Frontal cortex (tissue), 4 donors: ENCODE data around the gene RPS6KA4. TPM values are rescaled to one million over a fixed set of nuclear protein-coding genes. Genes with fewer than 3 reads are reported as not detected.
A peak's percentile ranks its signal among the peaks of the same experiment; 100 is the strongest.
"Not testable (repeated sequence)": the region's sequence is repeated elsewhere in the genome, so short reads cannot be mapped to it uniquely, and the experiment has no call there.

ENCODE experiments used
- DNase-seq, 2 donors: peaks; one replicate each; pipeline ENCODE4 v3.0.0; 2012; ENCODE audit warnings: low spot score in 2 of 2
- FAIRE-seq: peaks from 2 replicates; lab custom pipeline; 2012; peaks lifted over from hg19 to GRCh38; lab: Jason Lieb, UNC
- total RNA-seq: library from RNA; depleted of rRNA; stranded (reverse); fragments of >200 nt; gene quantifications from one replicate; pipeline ENCODE4 v1.2.3, GENCODE V29; 2014
- donor health status: control.
- donor health status: control.
- donor health status: control.

The RPS6KA4 gene
- 9.4 TPM for total RNA-seq

GRCh38 chr11:64358907-64359711 lies at the start of gene RPS6KA4:
TSS of gene RPS6KA4 (plus strand) at chr11:64359162. CDS start at chr11:64359236, 74 bp downstream.
- FAIRE-seq (no peak), DNase-seq (peak; percentile 93 to 94)

DNA sequence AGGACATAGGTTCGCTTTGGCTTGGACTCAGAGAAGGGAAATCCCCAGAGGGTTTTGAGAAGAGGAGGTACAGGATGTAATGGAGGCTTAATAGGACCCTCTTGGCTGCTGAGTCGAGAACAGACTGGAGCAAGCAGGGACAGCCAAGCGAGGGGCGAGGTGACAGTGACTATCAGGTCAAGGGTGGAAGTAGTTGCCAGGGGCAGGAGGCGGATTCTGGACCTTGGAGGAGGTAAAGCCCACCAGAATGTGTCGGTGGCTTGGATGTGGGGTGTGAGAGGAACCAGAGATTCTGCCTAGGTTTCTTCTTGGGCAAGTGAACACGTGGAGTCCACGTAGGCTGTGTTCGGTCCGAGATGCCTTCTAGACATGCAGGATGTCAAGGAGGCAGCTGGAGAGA lies 46.0 kb upstream of the RPS6KA4 start:
- DNase-seq (no peak), FAIRE-seq (no peak)

DNA sequence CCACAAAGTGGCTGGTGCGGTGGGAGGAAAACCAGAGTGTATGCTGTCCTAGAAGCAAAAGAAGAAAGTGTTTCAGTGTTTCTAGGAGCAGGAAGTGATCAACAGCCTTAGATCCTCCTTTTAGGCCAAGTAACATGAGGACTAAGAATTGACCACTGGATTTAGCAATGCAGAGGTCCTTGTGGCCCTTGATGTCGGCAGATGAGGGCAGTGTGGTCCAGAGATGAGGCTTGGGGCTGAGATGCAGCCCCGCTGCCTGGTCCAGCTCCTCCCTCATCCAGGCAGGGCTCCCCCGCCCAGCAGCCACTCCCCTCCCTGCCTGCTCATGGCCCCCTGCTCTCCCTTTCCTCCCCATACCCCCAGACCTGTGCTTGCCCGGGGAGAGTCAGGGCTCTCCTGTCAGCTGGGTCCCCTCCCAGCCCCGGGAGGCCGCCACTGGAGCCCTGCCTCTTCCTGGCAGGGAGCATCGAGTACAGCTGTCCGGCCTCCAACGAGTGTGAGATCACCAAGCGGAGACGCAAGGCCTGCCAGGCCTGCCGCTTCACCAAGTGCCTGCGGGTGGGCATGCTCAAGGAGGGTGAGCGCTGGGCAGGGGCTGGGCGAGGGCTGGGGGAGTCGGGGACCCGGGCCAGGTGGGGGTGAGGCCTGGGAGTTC lies 45.3 kb upstream of the RPS6KA4 start:
- no peak for DNase-seq
- FAIRE-seq: no peak

GRCh38 chr11:64314146-64314804 lies 44.7 kb upstream of the RPS6KA4 start:
- no peak for FAIRE-seq
- no peak for DNase-seq

DNA sequence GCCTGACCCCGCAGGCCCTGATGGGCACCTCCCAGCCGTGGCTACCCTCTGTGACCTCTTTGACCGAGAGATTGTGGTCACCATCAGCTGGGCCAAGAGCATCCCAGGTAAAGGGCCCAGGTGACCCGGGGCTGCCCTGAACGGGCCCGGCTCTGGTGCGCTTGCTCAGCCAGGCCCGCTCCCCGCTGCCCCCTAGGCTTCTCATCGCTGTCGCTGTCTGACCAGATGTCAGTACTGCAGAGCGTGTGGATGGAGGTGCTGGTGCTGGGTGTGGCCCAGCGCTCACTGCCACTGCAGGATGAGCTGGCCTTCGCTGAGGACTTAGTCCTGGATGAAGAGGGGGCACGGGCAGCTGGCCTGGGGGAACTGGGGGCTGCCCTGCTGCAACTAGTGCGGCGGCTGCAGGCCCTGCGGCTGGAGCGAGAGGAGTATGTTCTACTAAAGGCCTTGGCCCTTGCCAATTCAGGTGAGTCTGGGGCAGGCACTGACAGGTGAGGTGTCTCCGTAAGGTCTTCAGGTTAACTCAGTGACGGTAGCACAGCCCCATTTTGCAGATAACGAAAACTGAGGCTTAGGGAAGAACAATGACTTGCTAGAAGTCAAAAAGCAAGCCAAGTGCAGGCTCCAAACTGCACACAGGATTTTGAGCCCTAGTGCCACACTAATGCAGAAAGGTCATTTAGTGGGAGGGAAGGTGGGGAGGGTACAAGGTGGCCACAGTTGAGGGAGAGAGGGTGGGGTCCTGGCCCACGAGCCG lies 44.0 kb upstream of the RPS6KA4 start:
- FAIRE-seq: no peak
- DNase-seq: no peak

DNA sequence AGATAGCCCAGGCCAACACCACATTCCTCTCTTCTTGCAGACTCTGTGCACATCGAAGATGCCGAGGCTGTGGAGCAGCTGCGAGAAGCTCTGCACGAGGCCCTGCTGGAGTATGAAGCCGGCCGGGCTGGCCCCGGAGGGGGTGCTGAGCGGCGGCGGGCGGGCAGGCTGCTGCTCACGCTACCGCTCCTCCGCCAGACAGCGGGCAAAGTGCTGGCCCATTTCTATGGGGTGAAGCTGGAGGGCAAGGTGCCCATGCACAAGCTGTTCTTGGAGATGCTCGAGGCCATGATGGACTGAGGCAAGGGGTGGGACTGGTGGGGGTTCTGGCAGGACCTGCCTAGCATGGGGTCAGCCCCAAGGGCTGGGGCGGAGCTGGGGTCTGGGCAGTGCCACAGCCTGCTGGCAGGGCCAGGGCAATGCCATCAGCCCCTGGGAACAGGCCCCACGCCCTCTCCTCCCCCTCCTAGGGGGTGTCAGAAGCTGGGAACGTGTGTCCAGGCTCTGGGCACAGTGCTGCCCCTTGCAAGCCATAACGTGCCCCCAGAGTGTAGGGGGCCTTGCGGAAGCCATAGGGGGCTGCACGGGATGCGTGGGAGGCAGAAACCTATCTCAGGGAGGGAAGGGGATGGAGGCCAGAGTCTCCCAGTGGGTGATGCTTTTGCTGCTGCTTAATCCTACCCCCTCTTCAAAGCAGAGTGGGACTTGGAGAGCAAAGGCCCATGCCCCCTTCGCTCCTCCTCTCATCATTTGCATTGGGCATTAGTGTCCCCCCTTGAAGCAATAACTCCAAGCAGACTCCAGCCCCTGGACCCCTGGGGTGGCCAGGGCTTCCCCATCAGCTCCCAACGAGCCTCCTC lies 43.1 kb upstream of the RPS6KA4 start:
- not testable (repeated sequence) for FAIRE-seq, DNase-seq

- DNase-seq: no peak
- FAIRE-seq: no peak
These were observed 42.2 kb upstream of the RPS6KA4 start for GRCh38 chr11:64316672-64317324.

GRCh38 chr11:64317325-64317960 lies 41.5 kb upstream of the RPS6KA4 start, which contains the start of gene TRMT112:
TSS of gene TRMT112 (minus strand) at chr11:64317559. CDS start at chr11:64317526, 33 bp downstream.
- FAIRE-seq: no peak
- peak; percentile 92 for DNase-seq

- DNase-seq (peak; percentile 95 to 96), FAIRE-seq (no peak)
These were observed 40.8 kb upstream of the RPS6KA4 start, which contains the start of gene PRDX5 for GRCh38 chr11:64317961-64318765. TSS of gene PRDX5 (plus strand) at chr11:64318121. CDS start at chr11:64318216, 95 bp downstream.

DNA sequence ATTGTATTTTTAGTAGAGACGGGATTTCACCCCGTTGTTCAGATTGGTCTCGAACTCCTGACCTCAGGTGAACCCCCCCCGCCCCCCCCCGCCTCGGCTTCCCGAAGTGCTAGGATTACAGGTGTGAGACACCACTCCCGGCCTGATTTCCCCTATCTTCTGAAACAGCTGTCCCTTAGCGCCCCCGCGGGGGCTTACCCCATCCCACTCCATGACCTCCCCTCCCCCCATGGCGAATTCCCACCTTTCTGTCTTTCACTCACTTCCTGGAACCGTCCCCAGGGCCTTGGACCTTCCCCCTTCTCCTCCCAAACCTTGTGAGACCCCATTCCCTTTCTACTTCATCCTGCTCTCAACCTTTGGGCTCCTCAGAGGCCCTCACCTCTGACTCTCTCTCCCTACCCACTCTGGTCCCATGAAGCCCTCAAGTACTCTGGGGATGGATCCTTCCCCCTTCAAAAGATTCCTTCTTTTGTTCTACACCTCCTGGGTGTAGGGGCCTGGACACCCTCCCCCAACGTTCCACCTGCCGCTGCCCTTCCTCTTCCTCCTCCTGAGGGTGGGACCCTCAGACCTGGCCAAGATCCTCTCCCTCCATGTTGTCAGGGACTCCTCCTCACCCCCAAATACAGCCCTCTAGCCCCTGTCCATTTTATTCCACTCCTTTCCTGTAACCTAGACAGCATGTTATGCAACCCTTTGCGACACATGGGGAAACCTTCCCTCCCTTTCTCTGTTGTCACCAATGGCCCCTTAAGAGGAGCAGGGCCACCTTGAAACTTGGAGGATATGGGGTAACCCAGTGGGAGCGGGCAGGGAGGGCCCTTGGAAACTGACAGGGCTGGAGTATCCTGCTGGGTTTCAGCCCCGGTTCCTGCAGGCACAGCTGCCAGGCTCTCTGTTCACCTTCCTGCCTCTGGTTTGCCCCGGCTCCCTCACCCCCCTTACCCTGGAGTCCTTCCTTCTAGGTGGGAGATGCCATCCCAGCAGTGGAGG lies 39.9 kb upstream of the RPS6KA4 start:
- FAIRE-seq: no peak
- no peak for DNase-seq

DNA sequence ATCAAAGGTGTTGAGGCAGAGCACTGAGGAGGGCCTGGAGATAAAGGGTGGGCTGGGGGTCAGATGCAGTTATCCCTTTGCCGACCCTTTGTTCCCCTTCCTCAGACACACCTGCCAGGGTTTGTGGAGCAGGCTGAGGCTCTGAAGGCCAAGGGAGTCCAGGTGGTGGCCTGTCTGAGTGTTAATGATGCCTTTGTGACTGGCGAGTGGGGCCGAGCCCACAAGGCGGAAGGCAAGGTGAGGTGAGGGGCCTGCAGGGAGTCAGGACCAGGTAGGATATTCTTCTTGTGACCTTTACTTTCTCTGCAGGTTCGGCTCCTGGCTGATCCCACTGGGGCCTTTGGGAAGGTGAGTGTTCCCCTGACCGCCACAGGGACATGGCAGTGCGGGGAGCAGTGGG lies 38.4 kb upstream of the RPS6KA4 start:
- DNase-seq: no peak
- FAIRE-seq: no peak

DNA sequence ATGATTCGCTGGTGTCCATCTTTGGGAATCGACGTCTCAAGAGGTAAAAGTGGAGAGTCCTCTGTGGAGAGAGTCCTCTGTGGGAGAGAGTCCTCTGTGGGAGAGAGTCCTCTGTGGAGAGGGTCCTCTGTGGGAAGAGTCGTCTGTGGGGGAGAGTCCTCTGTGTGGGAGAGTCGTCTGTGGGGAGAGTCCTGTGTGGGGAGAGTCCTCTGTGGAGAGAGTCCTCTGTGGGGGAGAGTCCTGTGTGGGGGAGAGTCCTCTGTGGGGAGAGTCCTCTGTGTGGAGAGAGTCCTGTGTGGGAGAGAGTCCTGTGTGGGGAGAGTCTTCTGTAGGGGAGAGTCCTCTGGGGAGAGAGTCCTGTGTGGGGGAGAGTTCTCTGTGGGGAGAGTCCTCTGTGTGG lies 37.9 kb upstream of the RPS6KA4 start:
- no peak for FAIRE-seq

DNA sequence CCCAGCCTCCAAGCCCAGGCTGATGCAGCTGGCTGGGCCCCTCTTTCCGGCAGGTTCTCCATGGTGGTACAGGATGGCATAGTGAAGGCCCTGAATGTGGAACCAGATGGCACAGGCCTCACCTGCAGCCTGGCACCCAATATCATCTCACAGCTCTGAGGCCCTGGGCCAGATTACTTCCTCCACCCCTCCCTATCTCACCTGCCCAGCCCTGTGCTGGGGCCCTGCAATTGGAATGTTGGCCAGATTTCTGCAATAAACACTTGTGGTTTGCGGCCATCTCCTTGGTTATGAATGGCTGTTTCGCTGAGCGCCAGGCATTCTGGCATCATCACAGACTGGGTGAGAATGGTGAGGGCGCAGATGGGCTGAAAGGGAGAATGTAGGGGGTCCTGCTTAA lies 37.4 kb upstream of the RPS6KA4 start:
- DNase-seq: no peak
- no peak for FAIRE-seq

More for the DNA sequence above, 37.9 kb upstream of the RPS6KA4 start:
- DNase-seq: no peak

DNA sequence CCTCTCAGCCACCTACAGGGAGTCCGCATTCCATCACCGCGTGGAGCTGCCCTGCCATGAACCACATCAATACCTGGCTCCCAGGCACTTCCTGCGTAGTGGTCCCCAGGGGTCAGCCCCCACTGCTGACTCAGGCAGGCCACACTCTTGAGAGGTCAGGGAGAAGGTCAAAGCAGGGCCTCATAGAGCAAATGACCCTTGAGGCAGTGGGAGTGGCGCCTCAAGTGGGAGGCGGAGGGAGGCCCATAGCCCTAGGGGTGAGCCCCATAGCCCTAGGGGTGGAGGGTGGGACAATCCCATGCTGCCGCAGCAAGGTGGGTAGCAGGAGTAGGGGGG lies 36.1 kb upstream of the RPS6KA4 start:
- DNase-seq (no peak), FAIRE-seq (no peak)

- FAIRE-seq (no peak), DNase-seq (no peak)
These were observed 35.6 kb upstream of the RPS6KA4 start for GRCh38 chr11:64323373-64323772.

GRCh38 chr11:64323984-64324383 lies 35.0 kb upstream of the RPS6KA4 start:
- not testable (repeated sequence) for DNase-seq, FAIRE-seq
